Cardiac fibroblast (primary cell): ENCODE measurements around the gene HCLS1.

Experiments
- DNase-seq, 2 donors: peaks; one replicate each; pipeline versions ENCODE4 v3.0.0 to v3.0.0-alpha.2; 2010; ENCODE audit warnings: low read depth in 2 of 2
- H3K4me3 ChIP-seq, 2 donors: replicated peaks in 1 of 2; 1 replicate in 1 of 2; 2 replicates in 1 of 2; pipeline ENCODE4 v1.5.1; 2011; ENCODE audit warnings: low read depth in 2 of 2, low read length in 2 of 2, mild to moderate bottlenecking in 2 of 2, moderate library complexity in 1 of 2
- TF ChIP-seq, protein P1 (sequence below): IDR thresholded peaks from one replicate; pipeline ENCODE4 v1.5.1; 2011; ENCODE audit warnings: low read depth, mild to moderate bottlenecking, low read length, inconsistent platforms

Gene HCLS1

GRCh38 chr3:121584418-121584817 lies 76.3 kb downstream of the HCLS1 start:
- DNase-seq: no peak
- no peak overlapping the region for H3K4me3 ChIP-seq
- TF ChIP-seq, protein P1, sequence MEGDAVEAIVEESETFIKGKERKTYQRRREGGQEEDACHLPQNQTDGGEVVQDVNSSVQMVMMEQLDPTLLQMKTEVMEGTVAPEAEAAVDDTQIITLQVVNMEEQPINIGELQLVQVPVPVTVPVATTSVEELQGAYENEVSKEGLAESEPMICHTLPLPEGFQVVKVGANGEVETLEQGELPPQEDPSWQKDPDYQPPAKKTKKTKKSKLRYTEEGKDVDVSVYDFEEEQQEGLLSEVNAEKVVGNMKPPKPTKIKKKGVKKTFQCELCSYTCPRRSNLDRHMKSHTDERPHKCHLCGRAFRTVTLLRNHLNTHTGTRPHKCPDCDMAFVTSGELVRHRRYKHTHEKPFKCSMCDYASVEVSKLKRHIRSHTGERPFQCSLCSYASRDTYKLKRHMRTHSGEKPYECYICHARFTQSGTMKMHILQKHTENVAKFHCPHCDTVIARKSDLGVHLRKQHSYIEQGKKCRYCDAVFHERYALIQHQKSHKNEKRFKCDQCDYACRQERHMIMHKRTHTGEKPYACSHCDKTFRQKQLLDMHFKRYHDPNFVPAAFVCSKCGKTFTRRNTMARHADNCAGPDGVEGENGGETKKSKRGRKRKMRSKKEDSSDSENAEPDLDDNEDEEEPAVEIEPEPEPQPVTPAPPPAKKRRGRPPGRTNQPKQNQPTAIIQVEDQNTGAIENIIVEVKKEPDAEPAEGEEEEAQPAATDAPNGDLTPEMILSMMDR: no peak

- TF ChIP-seq, protein P1: no peak
- no peak overlapping the region for H3K4me3 ChIP-seq
- no peak for DNase-seq
Observed at GRCh38 chr3:121581691-121582090, 79.0 kb downstream of the HCLS1 start.
